HG02870 (cell line): ENCODE measurements around the gene SAXO1.
"Not testable (repeated sequence)": the region's sequence is repeated elsewhere in the genome, so short reads cannot be mapped to it uniquely, and the experiment has no call there.

Source experiments
- ATAC-seq: cut with Tn5 transposase; IDR thresholded peaks from one replicate; pipeline ENCODE4 v1.9.1; 2021; ENCODE audit warnings: mild to moderate bottlenecking, moderate library complexity; ENCODE audit not compliant: unreplicated experiment

Gene SAXO1

DNA sequence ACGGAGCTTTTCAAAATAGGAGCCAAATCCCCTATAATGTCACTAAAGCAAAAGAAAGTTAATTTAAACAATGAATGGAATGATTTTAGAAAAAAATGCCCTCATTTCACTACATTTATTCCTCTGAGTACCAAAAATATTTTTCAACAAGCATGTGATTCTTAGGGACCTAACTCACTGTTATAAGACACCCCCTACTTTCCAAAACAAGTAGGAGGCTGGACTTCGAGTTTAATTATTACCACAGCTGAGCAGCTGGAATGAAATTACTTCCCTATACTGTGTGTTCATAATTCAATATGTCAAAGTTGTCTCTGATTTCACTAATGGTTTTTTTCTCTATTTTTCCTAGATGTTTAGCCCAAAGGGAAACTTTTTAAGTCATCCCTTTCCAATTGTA, 61.6 kb downstream of the SAXO1 start:
- no peak for ATAC-seq

DNA sequence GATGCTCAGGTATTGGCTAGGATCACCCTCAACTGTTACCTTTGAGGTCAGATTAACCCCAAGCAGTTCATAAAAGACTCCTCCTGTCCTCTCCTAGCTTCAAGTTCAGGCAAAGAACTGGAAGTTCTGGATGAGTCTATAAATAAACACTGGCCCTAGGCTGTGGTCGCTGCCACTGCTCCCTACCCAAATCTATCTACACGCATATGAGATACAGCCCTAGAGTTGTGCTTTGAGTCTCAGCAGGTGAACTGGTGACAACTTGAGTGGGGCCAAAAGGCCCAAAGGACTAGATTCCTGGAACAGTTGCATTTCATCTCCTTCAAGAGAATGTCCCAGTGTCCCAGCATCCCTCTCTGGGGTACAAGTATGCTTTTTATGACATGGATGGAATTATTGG, 62.6 kb downstream of the SAXO1 start:
- no peak for ATAC-seq

DNA sequence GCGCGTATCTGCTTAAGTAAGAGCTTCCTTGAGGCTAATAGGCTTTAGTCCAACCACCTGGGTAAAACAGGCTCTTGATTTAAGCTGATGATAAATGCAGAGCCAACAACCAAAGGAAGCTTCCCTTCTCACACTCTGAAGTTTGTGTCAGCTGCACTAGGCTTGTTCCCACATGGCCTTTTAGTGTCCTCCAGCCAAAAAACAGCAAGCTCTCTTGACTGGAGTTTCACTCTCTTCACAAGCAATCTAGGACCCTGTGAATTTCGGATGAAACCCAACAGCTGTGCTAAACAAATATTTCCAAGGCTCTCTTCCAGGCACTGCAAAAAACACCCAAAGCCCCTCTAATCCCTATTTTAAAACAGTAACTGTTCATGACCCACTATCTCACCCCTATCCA, 63.9 kb downstream of the SAXO1 start:
- no peak for ATAC-seq

DNA sequence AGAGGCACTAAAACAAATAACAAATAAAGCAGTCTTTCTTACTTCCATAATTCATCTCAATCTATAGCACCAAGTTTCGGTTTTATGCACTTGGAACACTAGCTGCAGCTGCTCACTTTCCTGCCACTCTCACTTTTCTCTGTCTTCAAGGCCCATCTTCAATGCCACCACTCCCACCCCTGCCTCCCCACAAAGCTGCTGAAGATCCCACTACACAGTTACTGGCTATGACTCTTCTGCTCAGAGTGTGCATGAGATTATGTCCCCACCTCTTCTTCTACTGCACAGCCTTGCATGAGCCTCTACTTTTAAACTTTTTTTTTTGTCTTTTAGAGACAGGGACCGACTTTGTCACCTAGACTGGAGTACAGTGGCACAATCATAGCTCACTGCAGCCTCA, 77.4 kb downstream of the SAXO1 start:
- ATAC-seq: no peak

DNA sequence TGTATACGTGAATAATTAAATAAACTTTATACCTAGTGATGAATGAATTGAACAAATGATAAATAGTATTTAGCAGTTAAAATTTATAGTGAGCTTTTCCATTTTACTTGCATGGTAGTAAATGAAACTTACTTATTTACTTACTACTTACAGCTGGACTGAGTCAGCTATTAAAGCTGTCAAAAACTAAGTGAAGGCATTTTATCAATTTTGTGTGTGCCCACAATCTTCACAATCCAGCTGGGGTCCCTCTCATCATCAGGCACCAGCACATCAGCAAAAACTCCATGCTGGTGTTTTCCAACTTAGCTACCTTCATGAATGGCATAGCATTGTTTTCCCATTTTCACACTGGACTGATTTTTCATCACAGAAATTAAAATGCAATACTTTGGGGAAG, 81.1 kb downstream of the SAXO1 start:
- ATAC-seq: no peak

DNA sequence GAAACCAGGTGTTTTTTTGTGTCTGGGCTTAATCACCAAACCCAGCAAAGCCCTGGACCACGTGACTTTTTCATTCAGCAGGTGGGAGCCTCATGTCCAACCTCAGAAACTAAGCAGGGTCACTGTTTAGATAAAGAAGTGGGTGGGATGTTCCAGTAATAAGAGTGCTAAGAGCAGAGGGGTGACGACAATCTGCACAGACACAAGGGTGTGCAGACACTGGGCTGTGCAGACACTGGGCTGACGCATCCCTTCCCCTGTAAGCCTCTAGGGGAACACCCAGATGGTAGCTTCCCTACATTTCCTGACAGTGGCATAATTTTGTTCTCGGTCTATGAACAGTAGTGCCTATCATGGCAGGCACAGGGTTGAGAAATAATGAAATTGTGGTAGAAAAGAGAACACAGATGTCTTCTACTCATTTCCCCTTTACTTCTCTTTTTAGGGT, 85.1 kb downstream of the SAXO1 start:
- no peak for ATAC-seq

DNA sequence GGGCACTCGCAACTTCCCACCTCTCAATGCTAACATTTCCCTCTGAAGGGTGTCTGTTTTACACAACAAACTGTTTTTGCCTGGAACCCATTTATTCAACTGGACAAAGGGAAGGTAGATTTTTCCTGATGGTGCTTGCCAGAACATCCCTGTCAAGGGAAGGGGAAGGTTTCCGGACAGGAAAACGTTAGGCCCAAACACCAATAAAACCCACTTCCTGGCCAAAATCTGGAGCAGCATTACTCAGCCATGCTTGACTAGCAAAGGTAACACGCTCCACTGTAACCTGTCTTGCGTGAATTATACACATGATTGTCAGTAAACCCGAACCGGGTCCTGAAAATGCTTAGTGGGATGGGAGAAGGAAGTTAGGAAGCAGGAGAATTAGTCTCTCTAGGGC, 90.2 kb downstream of the SAXO1 start:
- no peak for ATAC-seq

DNA sequence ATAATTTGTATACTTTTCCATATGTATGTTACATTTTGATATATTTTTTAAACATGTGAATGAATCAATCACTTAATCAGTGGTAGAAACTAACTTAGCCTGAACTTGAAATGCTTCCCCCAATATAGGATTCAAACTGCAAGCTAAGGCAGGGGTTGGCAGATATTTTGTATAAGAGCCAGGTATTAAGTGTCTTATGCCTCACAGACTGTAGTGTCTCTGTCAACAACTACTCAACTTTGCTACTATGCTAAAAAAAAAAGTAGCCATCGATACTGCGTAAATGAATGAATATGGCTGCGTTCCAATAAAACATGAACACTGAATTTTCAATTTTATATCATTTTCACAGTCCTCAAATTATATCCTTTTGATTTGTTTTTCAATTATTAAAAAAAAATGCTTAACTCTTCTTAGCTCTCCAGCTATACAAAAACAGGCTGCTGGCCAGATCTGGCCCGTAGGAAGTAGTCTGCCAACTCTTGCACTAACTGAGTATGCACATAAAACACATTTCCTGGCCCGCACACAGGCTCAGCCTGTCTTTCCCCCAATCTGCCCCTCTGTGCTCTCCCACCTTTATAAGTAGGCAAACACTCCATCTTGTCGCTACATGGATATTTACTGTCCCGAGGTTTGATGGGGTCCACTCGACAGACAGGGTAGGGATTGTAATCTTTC, 91.8 kb downstream of the SAXO1 start:
- ATAC-seq: no peak

DNA sequence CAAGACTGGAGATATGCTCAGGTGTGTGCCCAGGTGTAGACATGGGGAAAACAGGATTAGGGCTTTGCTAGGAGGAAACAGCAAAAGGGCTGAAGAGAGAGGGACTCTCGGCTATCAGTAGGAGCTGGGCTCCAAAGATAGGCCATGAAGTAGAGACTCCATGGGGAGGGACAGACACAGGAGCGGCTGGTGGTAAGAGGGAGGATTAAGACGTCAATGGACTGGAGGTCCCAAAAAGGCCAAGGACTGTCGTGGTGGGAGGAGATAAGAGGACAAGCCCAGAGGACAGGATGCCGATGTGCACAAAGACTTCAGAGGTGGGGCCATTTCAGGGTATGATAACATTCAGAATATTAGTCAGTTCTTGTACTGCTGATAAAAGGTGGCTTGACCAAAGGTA, 93.1 kb downstream of the SAXO1 start:
- no peak for ATAC-seq

DNA sequence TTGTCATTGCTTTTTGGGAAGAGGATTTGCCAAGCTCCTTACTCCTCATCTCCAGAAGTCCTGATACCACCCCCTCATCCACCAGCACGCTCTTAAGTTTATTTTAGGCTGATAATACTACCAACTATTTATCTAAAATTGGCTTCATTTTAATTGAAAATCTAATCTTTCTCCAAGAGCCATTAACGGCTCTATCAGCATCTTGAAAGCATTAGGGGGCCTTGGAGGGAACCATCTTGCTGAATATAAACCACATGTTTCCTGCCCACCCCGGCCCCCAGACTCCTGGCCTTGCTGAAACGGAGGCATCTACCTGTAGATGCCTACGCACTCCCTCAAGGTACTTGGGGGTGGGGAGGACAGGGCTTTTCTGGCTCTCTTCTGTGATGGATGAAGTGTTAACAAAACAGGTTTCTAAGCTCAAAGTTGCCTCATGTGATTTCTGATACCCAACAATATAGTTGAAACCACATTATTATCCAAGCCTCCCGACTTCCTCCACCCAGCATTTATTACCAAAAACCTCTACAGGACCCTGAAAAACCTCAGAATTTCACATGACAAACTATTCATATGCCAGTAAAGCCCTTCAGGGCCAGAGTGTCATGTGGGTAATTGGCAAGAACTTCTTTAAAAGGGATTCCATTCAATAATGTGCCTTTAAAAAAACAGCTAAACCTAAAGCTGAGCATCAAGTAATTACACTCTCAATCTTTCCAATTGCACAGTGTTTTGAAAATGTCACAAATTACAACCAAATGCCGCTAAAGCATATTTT, 96.7 kb downstream of the SAXO1 start:
- no peak for ATAC-seq

DNA sequence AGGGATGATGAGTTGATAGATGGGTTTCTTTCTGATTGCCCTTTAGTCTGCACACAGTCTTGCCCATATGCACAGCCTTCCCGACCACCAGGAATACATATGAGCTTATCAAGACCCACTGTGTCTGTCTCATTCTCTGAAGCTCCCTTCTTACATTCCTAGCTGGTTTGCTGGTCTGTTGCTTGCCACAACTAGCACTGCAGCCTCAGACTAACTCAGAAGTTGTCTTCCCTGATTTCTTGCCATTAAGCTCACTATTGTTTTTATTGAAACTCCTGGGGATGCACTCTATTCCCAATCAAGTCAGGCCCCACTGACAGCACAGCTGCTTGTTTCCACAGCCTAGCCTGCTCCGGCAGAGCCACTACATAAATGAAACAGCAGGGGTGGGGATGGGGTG, 97.5 kb downstream of the SAXO1 start:
- ATAC-seq: no peak

DNA sequence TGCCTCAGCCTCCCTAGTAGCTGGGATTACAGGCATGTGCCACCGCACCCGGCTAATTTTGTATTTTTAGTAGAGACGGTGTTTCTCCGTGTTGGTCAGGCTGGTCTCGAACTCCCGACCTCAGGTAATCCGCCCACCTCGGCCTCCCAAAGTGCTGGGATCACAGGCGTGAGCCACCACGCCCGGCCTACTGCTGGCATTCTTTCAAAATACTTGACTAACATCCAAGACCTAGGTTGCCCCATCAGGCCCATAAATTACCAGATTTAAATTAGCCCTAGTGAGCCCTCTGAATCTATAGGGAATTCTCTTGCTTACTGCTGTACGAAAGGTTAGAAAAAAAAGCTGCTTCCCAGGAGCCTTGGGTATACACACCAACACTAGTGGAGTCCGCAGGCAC, 102.4 kb downstream of the SAXO1 start:
- ATAC-seq: not testable (repeated sequence)

DNA sequence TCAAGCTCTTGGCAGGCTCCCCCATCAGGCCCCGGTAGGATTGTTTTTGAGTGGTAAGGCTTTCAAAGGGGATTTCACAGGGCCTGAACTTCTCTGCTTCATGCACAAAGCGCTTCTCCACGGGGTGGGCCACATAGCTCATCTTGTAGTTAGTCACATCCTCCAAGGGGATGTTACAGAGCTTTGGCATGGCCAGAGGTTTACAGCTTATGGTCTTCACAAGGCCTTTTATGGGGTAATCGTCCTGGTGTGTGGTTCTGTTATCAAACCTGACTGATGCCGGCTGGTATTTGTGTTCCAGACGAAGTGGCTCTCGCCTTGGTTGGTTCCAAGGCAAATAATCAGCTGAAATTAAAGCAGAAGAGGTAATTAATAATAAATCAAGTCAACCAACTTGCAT, 104.3 kb downstream of the SAXO1 start:
- no peak for ATAC-seq

DNA sequence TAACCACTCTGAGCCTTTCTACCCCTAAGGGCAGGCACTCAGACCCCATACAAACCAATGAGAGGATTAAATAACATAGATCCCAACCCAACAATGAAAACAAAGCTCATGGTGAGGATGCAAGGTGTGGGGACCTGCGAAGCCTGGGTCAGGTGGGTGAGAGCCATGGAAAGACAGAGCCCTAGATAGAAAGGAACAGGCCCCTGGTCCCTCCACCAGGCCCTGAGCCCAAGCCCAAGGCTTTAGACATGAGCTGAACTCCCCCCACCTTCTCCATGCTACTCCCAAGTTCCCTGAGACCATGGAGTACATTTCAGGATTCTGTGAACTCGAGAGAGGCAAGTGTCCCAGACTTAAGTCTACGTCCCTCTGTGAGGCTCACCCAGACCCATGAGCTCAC, 106.5 kb downstream of the SAXO1 start:
- no peak for ATAC-seq

DNA sequence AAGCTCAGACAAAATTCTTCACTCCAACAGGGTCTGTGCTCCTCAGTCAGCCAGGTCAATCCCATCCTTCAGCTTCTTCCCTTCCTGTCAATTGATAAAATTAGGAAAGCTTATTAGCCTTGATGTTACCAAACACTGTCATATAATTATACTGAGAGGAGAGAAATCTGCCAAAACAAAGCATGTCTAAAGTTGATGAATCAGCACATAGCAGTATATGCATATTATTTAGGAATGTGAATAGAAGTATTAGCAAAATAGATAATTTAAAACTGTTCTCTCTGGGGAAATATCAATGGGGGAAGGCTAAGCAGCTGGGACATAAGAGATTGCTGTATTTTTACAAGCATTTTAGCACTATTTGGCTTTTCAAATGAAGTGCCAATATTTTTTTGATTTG, 107.1 kb downstream of the SAXO1 start:
- ATAC-seq: no peak

DNA sequence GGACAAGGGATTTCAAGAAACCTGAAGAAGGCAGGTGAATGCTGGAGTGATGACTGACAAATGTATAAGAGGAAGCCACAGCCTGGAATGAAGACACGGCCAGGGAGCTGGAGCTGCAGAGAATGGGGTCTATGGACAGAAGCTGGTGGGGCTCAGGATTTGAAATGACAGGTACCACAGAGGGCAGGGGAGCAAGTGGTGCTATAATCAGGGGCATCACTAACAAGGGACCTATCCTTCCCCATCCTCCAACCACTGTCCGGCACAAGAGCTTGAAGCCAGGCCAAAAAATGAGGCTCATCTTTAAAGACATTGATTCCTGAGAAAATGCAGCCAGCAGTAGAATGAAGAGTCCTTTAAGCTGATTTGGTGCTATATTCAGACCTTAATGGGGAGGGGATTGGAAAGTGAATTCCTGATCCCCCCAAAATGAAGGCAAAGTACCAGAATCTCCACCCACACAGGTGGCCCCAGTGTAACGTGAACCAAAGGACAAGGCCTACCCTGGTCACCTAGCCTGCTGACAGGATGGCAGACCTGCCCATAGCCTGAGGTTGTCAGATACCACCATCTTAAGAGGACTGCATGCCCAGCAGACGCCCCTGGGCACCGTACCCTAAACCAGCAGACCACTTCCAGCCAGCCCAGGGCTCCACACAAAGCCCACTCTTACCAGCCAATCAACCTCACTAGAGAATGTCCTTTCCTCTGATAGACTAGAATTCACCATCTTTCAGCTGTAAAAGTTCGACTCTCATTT, 109.2 kb downstream of the SAXO1 start:
- ATAC-seq: no peak

DNA sequence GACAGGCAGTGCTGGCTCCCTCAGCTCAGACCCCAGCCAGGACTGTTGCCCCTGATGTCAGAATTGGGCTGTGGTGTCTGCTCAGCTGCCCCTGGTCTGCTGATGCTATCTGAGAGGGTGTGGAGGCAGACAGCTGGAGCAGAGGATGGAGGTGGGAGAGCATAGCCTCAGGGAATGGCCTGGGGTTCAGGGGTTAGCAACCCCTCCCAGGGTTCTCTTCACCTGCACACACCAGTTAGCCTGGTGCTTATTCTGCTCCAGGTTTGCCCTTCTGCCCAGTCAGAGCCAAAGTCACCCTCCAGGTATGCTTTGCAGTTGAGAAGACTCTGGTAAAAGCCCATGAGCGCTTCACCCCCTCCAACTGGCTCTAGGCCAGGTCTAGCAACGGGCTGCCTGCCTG, 109.8 kb downstream of the SAXO1 start:
- no peak for ATAC-seq

DNA sequence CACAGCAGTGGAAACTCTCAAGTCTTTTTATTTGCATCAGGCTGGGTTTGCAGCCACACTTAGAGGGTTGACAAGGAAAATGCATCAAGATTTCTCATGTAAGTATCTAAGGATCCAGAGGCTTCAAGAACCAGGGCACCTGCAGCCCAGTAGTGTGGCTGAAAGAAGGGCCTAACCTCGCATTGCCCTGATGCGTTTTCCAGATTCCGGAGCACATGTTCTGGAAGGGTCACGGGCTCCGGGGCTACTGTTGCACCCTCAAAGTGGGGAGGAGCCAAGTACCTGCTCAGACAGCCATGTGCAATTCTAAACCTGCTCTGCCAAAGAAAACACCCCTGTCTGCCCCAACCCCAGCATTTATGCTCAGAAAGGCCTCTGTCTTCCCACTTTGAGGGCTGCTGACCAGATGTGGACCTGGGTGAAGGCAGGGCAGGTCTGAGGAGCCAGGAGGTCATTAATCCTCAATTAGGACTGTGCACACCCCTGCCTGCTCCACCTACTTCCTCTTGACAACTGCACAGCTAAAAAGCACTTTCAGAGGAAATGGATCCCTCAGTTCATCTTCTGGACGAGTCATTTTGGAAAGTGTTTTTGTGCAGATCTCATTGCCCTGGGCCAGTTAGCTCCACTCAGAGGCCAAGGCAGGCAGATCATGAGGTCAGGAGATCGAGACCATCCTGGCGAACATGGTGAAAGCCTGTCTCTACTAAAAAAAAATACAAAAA, 110.7 kb downstream of the SAXO1 start:
- no peak for ATAC-seq

DNA sequence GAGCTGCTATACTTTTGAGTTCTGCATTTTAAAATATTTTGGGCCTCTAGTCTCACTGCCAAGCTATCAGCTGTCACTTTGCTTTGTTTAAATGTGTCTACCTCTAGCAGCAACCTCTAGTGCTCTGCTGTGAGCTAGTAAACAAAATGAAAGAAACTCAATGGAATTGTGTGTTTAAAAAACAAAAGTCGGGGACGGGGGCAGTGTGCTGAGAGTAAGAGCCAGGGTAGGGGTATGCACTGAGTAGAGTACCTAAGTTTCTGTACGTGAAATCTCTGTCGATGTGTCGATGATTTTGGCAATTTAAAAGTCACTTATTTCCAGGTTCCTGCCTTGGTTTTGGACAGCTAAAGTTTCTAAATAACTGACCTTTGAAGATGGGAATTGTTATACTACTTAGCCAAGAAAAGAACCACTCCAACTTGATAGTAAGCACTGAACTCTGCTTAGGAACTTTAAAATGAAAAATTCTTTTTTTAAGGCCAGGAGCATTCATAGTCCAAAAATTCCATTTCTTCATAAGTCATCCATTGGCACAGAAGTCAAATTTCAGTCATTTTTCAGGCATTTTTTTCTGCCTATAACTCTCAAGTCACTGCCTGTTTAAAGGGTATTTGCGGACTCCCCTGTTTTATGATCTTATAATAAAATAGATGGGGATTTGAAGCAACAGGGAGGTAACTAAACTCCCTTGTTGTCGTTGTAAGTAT, 111.5 kb downstream of the SAXO1 start:
- no peak for ATAC-seq
